ENCODE data around the gene TRAPPC2L.

Gene TRAPPC2L

DNA sequence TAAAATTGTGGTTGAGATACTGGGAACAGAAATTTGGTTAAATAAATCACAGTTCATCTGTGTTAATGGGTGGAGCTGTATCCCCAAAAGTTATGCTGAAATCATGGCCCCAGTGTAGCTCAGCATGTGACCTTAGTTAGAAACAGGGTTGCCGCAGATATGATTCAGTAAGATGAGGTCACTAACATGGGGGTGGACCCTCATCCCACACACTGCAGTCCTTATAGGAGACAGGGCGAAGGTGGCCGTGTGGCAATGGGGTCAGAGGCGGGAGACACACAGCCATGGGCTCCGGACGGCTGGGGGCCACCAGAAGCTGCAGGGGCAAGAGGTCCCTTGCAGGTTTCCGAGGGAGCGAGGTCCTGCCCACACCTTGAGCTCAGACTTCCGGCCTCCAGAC is 10.8 kb upstream of the TRAPPC2L start:
- H3K4me3 ChIP-seq = no peak overlapping the region

DNA sequence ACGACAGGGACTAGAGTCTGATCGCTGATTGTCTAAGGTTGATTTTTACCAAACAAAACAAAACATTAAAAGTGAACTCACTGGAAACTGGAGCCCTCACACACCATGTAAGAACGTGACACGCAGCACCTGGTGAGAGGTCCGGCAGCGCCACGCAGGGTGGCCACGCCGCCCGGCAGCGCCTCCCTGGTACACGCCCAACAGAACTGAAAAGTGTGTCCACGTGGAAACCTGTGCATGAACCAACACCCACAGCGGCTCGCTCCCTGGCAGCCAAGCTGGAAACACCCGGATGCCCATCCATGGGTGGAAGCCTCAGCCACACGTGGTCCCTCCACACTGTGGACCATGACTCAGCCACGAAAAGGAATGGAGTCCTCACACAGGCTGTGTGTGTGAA is 9.3 kb upstream of the TRAPPC2L start:
- H3K27ac ChIP-seq = no peak overlapping the region
- no peak for DNase-seq (ENCODE audit: low spot score)
- H3K4me3 ChIP-seq = no peak overlapping the region
- TF ChIP-seq, protein P1, sequence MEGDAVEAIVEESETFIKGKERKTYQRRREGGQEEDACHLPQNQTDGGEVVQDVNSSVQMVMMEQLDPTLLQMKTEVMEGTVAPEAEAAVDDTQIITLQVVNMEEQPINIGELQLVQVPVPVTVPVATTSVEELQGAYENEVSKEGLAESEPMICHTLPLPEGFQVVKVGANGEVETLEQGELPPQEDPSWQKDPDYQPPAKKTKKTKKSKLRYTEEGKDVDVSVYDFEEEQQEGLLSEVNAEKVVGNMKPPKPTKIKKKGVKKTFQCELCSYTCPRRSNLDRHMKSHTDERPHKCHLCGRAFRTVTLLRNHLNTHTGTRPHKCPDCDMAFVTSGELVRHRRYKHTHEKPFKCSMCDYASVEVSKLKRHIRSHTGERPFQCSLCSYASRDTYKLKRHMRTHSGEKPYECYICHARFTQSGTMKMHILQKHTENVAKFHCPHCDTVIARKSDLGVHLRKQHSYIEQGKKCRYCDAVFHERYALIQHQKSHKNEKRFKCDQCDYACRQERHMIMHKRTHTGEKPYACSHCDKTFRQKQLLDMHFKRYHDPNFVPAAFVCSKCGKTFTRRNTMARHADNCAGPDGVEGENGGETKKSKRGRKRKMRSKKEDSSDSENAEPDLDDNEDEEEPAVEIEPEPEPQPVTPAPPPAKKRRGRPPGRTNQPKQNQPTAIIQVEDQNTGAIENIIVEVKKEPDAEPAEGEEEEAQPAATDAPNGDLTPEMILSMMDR (IDR thresholded peaks at IDR 0.05) = no peak

More for the DNA sequence above, 10.8 kb upstream of the TRAPPC2L start:
- no peak overlapping the region for H3K27ac ChIP-seq
- TF ChIP-seq, protein P1 (IDR thresholded peaks at IDR 0.05) = no peak
- DNase-seq (ENCODE audit: low spot score) = no peak

DNA sequence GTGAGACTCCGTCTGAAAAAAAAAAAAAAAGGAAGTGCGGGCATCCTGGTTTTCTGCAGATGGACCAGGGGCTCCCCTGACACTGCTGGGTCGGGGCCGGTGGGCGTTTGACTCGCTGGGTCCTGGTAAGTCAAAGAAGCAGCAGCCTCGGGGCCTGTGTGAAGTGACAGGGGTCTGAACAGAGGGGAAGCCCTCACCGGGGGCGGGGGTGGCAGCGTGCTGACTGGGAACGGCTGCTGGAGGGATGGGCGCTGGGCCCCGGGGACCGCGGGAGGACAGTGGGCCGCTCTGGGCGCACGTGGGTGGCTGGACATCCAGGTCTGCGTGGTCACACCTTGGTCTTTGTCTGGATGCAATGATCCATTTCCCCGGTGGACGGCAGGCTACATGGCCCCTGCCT is 8.4 kb upstream of the TRAPPC2L start:
- TF ChIP-seq, protein P1 (IDR thresholded peaks at IDR 0.05) = no peak
- no peak overlapping the region for H3K27ac ChIP-seq
- no peak overlapping the region for H3K4me3 ChIP-seq
- no peak for DNase-seq (ENCODE audit: low spot score)

DNA sequence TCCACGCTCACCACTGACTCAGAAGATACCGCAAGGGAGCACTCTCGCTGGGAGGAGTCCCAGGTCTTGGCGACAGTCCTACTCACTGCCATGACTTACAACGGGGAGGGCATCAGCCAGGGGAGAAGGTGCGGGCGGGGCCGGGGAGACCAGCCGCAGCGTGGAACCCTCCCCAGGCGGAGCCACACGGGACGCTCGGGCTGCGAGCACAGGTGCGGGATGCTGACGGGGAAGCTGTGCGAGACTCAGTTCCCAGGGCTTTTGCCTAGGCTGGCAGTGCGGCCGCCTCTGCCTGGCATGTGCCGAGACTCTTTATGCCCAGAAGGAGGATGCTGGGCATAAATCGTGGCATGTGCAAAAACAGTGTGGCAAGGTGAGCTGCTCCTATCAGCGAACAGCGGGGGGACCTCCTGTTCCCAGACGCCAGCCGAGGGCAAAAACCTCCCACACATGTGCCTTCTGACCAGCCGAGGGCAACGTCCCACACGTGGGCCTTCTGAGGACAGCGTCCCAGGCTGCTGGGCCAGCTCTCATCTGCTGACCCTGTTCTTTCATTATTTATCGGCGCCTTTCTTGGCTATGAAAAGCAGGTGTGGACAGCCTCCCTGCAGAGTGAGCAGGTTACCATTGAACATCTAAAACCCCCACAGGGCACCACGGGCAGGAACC is 6.3 kb upstream of the TRAPPC2L start:
- Histone ChIP-seq H3K27ac (no peak overlapping the region), H3K4me3 (no peak overlapping the region)
- TF ChIP-seq, protein P1 (IDR thresholded peaks at IDR 0.05) = no peak
- no peak for DNase-seq (ENCODE audit: low spot score)

DNA sequence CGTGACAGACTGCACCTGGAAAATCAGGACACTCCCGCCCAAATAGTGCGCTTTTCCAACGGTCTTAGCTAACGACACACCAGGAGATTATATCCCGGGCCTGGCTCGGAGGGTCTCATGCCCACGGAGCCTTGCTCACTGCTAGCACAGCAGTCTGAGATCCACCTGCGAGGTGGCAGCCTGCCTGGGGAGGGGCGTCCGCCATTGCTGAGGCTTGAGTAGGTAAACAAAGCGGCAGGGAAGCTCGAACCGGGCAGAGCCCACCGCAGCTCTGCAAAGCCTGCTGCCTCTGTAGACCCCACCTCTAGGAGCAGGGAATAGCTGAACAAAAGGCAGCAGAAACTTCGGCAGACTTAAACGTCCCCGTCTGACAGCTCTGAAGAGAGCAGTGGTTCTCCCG is 5.3 kb upstream of the TRAPPC2L start:
- DNase-seq (ENCODE audit: low spot score) = no peak
- H3K27ac ChIP-seq = no peak overlapping the region
- H3K4me3 ChIP-seq = no peak overlapping the region
- TF ChIP-seq, protein P1 (IDR thresholded peaks at IDR 0.05) = no peak

DNA sequence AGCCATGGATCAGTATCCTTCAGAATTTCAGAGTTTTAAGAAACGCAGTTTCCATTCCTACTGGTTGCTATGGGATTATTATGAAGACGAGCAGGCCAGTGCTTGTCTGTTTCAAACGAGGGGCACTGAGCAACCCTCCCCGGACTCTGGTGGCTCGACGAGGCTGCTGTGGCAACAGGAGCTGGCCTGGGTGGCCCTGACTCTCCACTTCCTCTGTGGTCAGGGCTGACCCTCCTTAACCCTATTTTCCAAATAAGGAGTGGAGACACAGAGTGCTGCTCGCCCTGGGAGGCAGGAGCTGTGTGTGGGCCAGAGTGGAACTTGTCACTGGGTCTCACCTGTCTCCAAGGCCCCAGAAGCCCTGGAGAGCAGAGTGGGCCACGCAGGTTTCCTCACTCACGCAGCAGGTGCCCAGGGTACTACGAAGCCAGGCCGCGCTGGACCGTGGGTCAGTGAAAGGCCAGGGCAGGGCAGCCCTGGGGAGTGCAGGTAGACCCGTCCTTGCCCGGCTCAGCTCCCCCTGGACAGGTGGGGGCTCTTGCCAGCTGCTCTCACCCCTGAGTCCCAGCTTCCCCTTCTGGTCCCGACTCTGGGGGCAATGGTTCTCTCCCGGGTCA is 3.5 kb upstream of the TRAPPC2L start:
- DNase-seq (ENCODE audit: low spot score) = no peak
- TF ChIP-seq, protein P1 (IDR thresholded peaks at IDR 0.05) = no peak
- Histone ChIP-seq H3K4me3 (no peak overlapping the region), H3K27ac (no peak overlapping the region)

Measured in coronary artery (tissue), 2 donors.